ENCODE results near the gene OR2V1. TPM values are rescaled to one million over a fixed set of nuclear protein-coding genes. Genes with fewer than 3 reads are reported as not detected.
A peak's percentile ranks its signal among the peaks of the same experiment; 100 is the strongest.
"Not testable (repeated sequence)": the region's sequence is repeated elsewhere in the genome, so short reads cannot be mapped to it uniquely, and the experiment has no call there.

OR2V1 gene
- total RNA-seq, 1 donor from 2014 or later: not detected

DNA sequence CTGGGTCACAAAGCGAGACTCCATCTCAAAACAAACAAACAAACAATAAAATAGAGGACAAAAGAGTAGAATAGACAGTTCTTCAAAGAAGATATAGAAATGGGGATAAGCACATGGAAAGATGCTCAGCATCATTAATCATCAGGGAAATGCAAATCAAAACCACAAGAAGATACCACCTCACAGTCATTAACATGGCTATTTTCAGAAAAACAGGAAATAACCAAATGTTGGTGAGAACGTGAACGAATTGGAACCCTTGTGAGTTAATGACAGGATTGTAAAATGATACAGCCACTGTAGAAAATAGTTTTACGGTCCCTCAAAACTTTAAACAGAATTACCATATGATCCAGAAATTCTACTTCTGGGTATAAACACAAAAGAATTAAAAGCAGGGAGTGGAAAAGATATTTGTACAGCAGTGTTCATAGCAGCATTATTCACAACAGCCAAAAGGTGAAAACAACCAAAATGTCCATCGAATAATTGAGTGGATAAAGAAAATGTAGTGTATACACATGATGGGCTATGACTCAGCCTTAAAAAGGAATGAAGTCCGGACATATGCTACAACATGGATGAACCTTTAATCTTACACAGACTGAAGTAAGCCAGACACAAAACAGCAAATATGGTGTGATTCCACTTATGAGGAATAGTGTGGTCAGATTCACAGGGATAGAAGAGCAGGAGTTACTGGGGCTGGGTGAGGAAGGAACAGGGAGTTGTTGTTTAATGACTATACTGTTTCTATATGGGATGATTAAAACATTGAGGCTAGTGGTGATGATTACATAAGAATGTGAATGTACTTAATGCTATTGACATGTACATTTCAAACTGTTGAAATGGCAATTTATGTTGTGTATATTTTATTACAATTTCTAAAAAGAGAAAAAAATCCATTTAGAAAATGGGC is 36.1 kb upstream of the OR2V1 start:
- Histone ChIP-seq H3K4me3 (ENCODE audit: low read depth, low read length) (no peak overlapping the region), H3K27me3 (ENCODE audit: control insufficient read depth, insufficient read depth, low read length) (peaks cover 5% of the 10 kb centered on the region), H3K36me3 (ENCODE audit: control insufficient read depth, insufficient read depth, low read length) (no peaks in the 10 kb centered on the region)
- DNase-seq (ENCODE audit: low read depth): no peak
- TF ChIP-seq, protein P1, sequence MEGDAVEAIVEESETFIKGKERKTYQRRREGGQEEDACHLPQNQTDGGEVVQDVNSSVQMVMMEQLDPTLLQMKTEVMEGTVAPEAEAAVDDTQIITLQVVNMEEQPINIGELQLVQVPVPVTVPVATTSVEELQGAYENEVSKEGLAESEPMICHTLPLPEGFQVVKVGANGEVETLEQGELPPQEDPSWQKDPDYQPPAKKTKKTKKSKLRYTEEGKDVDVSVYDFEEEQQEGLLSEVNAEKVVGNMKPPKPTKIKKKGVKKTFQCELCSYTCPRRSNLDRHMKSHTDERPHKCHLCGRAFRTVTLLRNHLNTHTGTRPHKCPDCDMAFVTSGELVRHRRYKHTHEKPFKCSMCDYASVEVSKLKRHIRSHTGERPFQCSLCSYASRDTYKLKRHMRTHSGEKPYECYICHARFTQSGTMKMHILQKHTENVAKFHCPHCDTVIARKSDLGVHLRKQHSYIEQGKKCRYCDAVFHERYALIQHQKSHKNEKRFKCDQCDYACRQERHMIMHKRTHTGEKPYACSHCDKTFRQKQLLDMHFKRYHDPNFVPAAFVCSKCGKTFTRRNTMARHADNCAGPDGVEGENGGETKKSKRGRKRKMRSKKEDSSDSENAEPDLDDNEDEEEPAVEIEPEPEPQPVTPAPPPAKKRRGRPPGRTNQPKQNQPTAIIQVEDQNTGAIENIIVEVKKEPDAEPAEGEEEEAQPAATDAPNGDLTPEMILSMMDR (IDR thresholded peaks at IDR 0.05; ENCODE audit: insufficient read depth, low read length, poor library complexity, severe bottlenecking): no peak

DNA sequence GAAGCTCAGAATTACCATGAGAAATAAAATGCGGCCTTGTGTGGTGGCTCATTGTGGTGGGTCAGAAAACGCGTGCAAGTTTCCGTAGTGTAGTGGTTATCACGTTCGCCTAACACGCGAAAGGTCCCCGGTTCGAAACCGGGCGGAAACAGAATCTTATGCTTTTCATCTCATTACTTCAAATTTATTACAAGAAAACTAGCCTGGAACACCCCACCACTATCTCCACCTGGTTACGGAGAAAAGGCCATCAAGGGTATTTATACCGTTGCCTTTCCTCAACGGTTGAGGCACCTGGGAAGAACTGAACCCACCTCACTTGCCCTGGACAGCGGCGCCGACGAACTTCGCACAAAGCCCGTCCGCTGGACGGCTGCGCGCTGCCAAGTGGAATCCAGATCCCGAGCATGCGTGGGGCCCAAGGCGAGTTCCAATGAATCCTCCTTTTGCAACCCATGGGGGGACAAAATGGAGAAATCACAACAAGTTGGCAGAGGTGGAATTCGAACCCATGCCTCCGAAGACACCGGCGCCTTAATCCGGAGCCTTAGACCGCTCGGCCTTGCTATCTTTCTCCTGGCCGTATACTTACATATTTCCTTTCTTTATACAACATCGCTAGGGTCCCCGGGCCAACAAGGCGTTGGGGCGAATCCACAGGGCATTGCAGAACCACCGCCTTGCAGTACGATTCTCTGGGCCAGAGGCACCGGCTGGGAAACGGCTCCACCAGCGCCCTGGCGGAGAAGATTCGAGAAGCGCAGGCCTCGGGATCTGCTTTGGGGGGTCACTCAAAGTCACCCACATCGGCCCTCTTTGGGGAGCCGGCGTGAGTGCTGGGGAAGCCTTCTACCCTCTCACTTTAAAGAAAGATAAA is 33.3 kb upstream of the OR2V1 start:
- H3K36me3 ChIP-seq (ENCODE audit: control insufficient read depth, insufficient read depth, low read length): no peaks in the 10 kb centered on the region
- TF ChIP-seq, protein P1 (IDR thresholded peaks at IDR 0.05; ENCODE audit: insufficient read depth, low read length, poor library complexity, severe bottlenecking): no peak
- H3K4me3 ChIP-seq (ENCODE audit: low read depth, low read length): no peak overlapping the region

DNA sequence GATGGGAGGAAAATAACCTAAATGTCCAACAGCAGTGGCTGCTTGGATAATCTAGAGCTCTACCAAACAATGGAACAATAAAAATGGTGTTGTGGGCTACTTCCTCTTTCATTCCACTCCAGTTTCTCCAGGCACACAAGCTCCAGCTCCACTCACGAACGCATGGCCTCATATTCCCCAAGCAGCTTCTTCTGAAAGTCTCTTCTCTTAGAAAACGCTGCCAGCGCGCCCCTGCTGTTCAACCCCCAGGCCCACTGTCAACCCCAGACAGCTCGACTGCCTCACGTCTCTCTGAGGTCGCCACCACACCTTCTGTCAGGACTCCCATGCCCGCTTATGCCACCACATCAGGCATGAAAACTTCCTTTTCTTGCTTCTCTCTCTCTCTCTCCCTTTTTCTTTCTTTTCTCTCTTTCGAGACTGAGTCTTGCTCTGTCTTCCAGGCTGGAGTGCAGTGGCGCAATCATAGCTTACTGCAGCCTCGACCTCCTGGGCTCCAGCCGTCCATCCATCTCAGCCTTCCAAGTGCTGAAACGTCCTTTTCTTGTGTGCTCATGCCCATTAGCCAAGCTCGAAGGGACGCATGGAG is 32.6 kb upstream of the OR2V1 start:
- no peak overlapping the region for H3K4me3 ChIP-seq (ENCODE audit: low read depth, low read length)
- H3K36me3 ChIP-seq (ENCODE audit: control insufficient read depth, insufficient read depth, low read length): no peaks in the 10 kb centered on the region
- DNase-seq (ENCODE audit: low read depth): no peak
- TF ChIP-seq, protein P1 (IDR thresholded peaks at IDR 0.05; ENCODE audit: insufficient read depth, low read length, poor library complexity, severe bottlenecking): no peak
- H3K27me3 ChIP-seq (ENCODE audit: control insufficient read depth, insufficient read depth, low read length): peaks cover 5% of the 10 kb centered on the region

More for the DNA sequence above, 33.3 kb upstream of the OR2V1 start:
- peaks cover 5% of the 10 kb centered on the region for H3K27me3 ChIP-seq (ENCODE audit: control insufficient read depth, insufficient read depth, low read length)
- no peak for DNase-seq (ENCODE audit: low read depth)

DNA sequence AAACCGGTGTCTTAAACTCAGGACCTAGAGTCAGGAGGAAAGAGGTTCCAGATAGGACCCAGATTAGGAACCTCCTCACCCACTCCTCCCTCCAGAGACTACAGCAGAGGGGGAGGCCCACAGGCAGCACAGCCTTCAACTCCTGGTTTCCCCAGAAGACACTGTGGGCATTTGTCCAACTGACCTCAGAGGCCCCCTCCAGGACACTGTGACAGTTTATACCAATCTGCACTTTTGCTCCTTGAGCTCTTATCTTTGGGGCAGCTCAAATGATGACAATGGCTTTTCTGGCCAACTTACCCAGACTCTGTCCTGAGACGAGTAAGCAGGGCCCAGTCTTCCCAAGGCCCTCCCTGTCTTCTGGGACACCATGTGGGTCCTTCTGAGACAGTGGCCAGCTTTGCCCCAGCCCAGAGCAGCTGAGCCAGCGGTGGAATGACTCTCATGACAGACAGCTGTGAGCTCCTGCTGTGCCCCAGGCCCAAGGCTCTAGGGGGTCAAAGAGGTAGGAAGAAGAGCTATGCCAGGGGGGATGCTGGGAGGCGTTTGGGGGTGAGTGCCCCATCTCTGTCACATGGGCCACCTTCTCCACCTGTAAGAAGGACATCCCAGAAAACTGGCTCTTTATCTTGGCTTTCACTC is 30.7 kb upstream of the OR2V1 start:
- no peaks in the 10 kb centered on the region for H3K36me3 ChIP-seq (ENCODE audit: control insufficient read depth, insufficient read depth, low read length)
- DNase-seq (ENCODE audit: low read depth): no peak
- H3K4me3 ChIP-seq (ENCODE audit: low read depth, low read length): no peak overlapping the region
- TF ChIP-seq, protein P1 (IDR thresholded peaks at IDR 0.05; ENCODE audit: insufficient read depth, low read length, poor library complexity, severe bottlenecking): no peak
- H3K27me3 ChIP-seq (ENCODE audit: control insufficient read depth, insufficient read depth, low read length): peaks cover 3% of the 10 kb centered on the region

DNA sequence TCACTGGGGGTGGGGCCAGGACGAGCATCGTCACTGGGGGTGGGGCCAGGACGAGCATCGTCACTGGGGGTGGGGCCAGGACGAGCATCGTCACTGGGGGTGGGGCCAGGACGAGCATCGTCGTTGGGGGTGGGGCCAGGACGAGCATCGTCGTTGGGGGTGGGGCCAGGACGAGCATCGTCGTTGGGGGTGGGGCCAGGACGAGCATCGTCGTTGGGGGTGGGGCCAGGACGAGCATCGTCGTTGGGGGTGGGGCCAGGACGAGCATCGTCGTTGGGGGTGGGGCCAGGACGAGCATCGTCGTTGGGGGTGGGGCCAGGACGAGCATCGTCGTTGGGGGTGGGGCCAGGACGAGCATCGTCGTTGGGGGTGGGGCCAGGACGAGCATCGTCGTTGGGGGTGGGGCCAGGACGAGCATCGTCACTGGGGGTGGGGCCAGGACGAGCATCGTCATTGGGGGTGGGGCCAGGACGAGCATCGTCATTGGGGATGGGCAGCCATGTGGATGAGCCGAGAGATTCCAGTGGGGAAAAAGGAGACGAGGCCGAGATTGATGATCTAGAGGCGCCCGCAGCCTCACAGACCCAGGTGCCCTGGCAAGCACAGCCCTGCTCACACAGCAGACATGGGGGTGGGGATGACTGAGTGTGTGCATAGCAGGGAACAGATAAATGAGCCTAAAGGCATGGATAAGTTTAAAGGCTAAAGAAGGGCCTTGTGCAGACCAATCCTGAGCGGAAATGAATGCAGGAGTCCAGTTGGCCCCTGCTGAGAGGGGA is 30.0 kb upstream of the OR2V1 start:
- DNase-seq (ENCODE audit: low read depth); H3K27me3 ChIP-seq (ENCODE audit: control insufficient read depth, insufficient read depth, low read length); H3K36me3 ChIP-seq (ENCODE audit: control insufficient read depth, insufficient read depth, low read length): not testable (repeated sequence)
- H3K4me3 ChIP-seq (ENCODE audit: low read depth, low read length): peak overlapping the region; percentile 3

All from kidney epithelial cell (primary cell).